HG02938 (cell line): ENCODE data around the gene CLEC10A.
"Not testable (repeated sequence)": the region's sequence is repeated elsewhere in the genome, so short reads cannot be mapped to it uniquely, and the experiment has no call there.

Experiments used
- ATAC-seq: cut with Tn5 transposase; IDR thresholded peaks from one replicate; pipeline ENCODE4 v1.9.1; 2021; ENCODE audit warnings: mild to moderate bottlenecking, moderate library complexity; ENCODE audit not compliant: unreplicated experiment

The CLEC10A gene

GRCh38 chr17:7108981-7109380 lies 28.9 kb upstream of the CLEC10A start:
- ATAC-seq: no peak

GRCh38 chr17:7108560-7108925 lies 28.5 kb upstream of the CLEC10A start:
- no peak for ATAC-seq

- no peak for ATAC-seq
Observed at GRCh38 chr17:7107795-7108559, 27.9 kb upstream of the CLEC10A start.

GRCh38 chr17:7107012-7107754 lies 27.1 kb upstream of the CLEC10A start:
- ATAC-seq: no peak

- no peak for ATAC-seq
Observed at GRCh38 chr17:7102421-7102820, 22.4 kb upstream of the CLEC10A start.

GRCh38 chr17:7101531-7101930 lies 21.5 kb upstream of the CLEC10A start:
- no peak for ATAC-seq

GRCh38 chr17:7100641-7101379 lies 20.8 kb upstream of the CLEC10A start:
- ATAC-seq: not testable (repeated sequence)

GRCh38 chr17:7098802-7099459 lies 18.9 kb upstream of the CLEC10A start:
- ATAC-seq: no peak

GRCh38 chr17:7097940-7098339 lies 17.9 kb upstream of the CLEC10A start:
- no peak for ATAC-seq

- ATAC-seq: no peak
Observed at GRCh38 chr17:7095625-7096024, 15.6 kb upstream of the CLEC10A start.

- ATAC-seq: no peak
Observed at GRCh38 chr17:7094652-7095019, 14.6 kb upstream of the CLEC10A start.

- ATAC-seq: not testable (repeated sequence)
Observed at GRCh38 chr17:7091311-7092005, 11.4 kb upstream of the CLEC10A start.

GRCh38 chr17:7089570-7089969 lies 9.5 kb upstream of the CLEC10A start:
- not testable (repeated sequence) for ATAC-seq

- not testable (repeated sequence) for ATAC-seq
Observed at GRCh38 chr17:7088442-7088841, 8.4 kb upstream of the CLEC10A start.

GRCh38 chr17:7084088-7084487 lies 4.0 kb upstream of the CLEC10A start:
- ATAC-seq: no peak

GRCh38 chr17:7083592-7083991 lies 3.5 kb upstream of the CLEC10A start:
- no peak for ATAC-seq

GRCh38 chr17:7081341-7082062 lies 1.5 kb upstream of the CLEC10A start:
- ATAC-seq: no peak

- ATAC-seq: no peak
Observed at GRCh38 chr17:7080456-7081041, 498 bp upstream of the CLEC10A start.

GRCh38 chr17:7078711-7079110 lies 1.3 kb downstream of the CLEC10A start:
- no peak for ATAC-seq
